HL-60 (cell line): Measurements from ENCODE around the gene SHC3.
A peak's percentile ranks its signal among the peaks of the same experiment; 100 is the strongest.

Experiments used
- DNase-seq, 2 experiments: peaks; one replicate each; pipeline ENCODE4 v3.0.0-alpha.2; 2010 to 2020; ENCODE audit warnings: low read depth in 1 of 2, low spot score in 1 of 2
- H3K27ac ChIP-seq: fragments of 250-450 bp; sonication (Bioruptor Pico); replicated peaks from 2 replicates; pipeline ENCODE4 v1.5.1; 2020; ENCODE audit warnings: mild to moderate bottlenecking, moderate library complexity
- H3K27me3 ChIP-seq: fragments of 250-450 bp; sonication (Bioruptor Pico); 2 replicates; pipeline ENCODE4 v1.5.1; 2021; ENCODE audit warnings: mild to moderate bottlenecking, moderate library complexity; ENCODE audit not compliant: insufficient read depth, poor library complexity, severe bottlenecking
- H3K4me3 ChIP-seq: replicated peaks from 2 replicates; pipeline ENCODE4 v1.5.1; 2011; ENCODE audit warnings: mild to moderate bottlenecking, control low read depth, low read length; ENCODE audit not compliant: insufficient read depth
- GABPA ChIP-seq: IDR thresholded peaks from 2 replicates; pipeline ENCODE4 v1.6.1; 2012; ENCODE audit warnings: low read depth
- POLR2AphosphoS5 ChIP-seq: IDR thresholded peaks from 2 replicates; pipeline ENCODE4 v1.6.1; 2012; ENCODE audit warnings: low read depth
- SPI1 ChIP-seq: IDR thresholded peaks from 2 replicates; pipeline ENCODE4 v1.6.1; 2012; ENCODE audit warnings: low read depth, mild to moderate bottlenecking, borderline replicate concordance
- TF ChIP-seq, protein P1 (sequence below): IDR thresholded peaks from one replicate; pipeline ENCODE4 v1.5.1; 2011; ENCODE audit warnings: low read length, control low read depth, inconsistent platforms; ENCODE audit not compliant: insufficient read depth
- TF ChIP-seq, protein P2 (sequence below): IDR thresholded peaks from 2 replicates; pipeline ENCODE4 v1.6.1; 2012; ENCODE audit warnings: low read depth; ENCODE audit not compliant: insufficient replicate concordance

SHC3 gene

DNA sequence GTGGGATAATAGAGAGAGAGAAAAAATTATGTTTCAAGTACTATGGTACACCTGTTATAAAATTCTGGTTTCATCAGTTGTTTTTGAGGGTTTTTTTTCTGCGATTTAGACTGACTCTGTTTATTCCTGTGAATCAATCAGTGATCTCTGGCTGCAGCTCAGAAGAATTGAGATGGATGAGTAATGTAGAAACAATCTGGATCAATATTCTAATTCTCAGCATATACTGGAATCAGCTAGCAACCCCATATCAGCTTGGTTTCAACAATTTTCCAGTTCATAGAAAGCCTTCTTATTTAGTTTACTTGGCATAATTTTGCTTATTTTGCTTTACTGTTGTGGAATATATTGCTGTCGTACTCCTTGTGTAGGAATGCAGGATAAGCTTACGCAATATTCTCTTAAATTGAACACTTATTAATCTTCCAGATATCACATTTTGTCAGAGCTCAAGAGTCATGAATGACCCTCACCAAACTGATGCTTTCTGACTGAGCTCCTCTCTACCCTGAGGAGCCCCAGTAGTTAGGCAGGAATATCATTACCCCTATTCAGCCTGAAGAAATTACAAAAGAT is 42.9 kb downstream of the SHC3 start:
- TF ChIP-seq GABPA (no peak), SPI1 (no peak), POLR2AphosphoS5 (no peak)
- TF ChIP-seq, protein P1, sequence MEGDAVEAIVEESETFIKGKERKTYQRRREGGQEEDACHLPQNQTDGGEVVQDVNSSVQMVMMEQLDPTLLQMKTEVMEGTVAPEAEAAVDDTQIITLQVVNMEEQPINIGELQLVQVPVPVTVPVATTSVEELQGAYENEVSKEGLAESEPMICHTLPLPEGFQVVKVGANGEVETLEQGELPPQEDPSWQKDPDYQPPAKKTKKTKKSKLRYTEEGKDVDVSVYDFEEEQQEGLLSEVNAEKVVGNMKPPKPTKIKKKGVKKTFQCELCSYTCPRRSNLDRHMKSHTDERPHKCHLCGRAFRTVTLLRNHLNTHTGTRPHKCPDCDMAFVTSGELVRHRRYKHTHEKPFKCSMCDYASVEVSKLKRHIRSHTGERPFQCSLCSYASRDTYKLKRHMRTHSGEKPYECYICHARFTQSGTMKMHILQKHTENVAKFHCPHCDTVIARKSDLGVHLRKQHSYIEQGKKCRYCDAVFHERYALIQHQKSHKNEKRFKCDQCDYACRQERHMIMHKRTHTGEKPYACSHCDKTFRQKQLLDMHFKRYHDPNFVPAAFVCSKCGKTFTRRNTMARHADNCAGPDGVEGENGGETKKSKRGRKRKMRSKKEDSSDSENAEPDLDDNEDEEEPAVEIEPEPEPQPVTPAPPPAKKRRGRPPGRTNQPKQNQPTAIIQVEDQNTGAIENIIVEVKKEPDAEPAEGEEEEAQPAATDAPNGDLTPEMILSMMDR, result no peak
- TF ChIP-seq, protein P2, sequence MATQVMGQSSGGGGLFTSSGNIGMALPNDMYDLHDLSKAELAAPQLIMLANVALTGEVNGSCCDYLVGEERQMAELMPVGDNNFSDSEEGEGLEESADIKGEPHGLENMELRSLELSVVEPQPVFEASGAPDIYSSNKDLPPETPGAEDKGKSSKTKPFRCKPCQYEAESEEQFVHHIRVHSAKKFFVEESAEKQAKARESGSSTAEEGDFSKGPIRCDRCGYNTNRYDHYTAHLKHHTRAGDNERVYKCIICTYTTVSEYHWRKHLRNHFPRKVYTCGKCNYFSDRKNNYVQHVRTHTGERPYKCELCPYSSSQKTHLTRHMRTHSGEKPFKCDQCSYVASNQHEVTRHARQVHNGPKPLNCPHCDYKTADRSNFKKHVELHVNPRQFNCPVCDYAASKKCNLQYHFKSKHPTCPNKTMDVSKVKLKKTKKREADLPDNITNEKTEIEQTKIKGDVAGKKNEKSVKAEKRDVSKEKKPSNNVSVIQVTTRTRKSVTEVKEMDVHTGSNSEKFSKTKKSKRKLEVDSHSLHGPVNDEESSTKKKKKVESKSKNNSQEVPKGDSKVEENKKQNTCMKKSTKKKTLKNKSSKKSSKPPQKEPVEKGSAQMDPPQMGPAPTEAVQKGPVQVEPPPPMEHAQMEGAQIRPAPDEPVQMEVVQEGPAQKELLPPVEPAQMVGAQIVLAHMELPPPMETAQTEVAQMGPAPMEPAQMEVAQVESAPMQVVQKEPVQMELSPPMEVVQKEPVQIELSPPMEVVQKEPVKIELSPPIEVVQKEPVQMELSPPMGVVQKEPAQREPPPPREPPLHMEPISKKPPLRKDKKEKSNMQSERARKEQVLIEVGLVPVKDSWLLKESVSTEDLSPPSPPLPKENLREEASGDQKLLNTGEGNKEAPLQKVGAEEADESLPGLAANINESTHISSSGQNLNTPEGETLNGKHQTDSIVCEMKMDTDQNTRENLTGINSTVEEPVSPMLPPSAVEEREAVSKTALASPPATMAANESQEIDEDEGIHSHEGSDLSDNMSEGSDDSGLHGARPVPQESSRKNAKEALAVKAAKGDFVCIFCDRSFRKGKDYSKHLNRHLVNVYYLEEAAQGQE, result no peak
- H3K4me3 ChIP-seq, result no peak overlapping the region
- H3K27me3 ChIP-seq, result no peaks in the 10 kb centered on the region
- H3K27ac ChIP-seq, result no peak overlapping the region
- no peak for DNase-seq

DNA sequence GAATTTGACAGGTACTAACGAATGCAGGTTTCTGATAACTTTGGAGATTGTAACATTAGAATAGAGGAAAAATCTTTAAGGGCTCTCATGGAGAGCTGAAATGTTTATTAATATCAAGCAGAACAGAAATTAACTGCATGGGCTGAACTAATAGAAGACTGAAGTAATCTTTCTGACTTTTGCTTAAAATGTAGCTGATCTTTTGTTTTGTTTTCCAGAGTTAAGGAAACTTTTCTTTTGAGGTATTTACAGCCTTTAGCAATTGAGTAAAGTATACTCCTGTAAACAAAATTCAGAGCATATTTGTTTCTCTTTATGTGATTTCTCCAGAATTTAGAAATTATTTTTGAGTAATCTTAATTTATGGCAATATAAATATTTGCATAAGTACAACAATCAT is 43.9 kb downstream of the SHC3 start:
- DNase-seq, result no peak
- Histone ChIP-seq H3K27me3 (no peaks in the 10 kb centered on the region), H3K27ac (no peak overlapping the region), H3K4me3 (no peak overlapping the region)
- TF ChIP-seq SPI1 (no peak), POLR2AphosphoS5 (no peak), GABPA (no peak)
- TF ChIP-seq, protein P1, result no peak
- TF ChIP-seq, protein P2, result no peak

DNA sequence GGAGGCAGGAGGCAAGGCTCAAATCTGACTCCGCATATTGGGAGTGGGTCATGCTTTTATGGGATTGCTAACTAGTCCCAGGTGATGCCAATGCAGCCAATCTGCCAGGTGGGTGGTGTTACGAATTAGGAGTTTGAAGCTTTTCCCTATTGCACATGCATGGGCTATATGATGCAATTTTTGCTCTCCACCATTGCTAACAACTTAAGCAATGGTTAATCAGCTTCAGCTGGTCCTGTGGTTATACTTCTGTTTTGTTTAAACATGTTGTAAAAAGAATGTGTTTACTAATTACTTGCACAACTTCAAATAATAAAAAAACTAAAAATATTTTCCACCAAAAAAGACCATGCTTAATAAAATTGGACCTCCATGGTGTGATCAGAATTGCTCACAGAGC is 55.7 kb downstream of the SHC3 start:
- peak in 1 of 2 experiments; percentile 6 for DNase-seq
- TF ChIP-seq, protein P2, result no peak
- TF ChIP-seq SPI1, result no peak
- no peak for TF ChIP-seq POLR2AphosphoS5
- TF ChIP-seq, protein P1, result no peak
- no peak for TF ChIP-seq GABPA
- peaks cover 3% of the 10 kb centered on the region for H3K27me3 ChIP-seq
- H3K4me3 ChIP-seq, result no peak overlapping the region
- H3K27ac ChIP-seq, result no peak overlapping the region
